Measurements from ENCODE around the gene ADCY5.

The ADCY5 gene

DNA sequence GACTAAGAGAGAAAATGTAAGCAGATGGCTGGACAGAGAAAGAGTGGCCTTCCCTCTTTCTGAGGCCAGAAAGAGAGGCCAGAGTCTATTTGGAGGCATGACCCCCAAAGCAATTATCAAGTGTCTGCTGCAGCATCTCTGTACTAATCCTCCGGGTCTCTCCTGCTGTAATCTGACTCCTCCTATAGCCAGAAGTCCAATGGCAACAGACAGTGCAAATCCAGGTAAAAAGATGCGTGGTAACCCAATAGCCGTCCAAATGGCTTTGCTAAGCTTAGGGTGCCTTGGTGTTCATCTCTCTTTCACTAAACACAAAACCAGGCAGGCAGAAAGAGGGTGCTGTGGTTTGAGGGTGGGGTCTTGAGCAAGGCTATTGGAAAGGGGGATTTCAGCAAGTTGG, 91.6 kb downstream of the ADCY5 start:
- DNase-seq = no peak

DNA sequence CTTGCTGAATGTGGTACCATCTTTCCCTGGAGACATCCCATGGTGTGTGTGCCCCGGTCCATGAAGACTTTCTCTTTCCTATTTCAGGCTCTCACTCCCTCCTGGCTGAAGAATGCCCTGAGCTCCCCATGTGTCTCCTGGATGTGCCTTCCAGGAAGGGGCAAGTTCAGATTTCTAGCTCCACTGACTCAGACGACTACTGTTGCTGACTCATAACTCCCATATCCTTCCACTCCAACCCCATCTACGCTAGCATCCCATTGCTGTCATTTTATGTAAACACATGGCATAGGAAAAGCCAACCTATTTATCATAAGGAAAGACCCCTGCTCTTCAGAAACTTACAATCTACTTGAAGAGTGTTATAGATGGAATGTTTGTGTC, 95.0 kb downstream of the ADCY5 start:
- peak; percentile 57 for DNase-seq

DNA sequence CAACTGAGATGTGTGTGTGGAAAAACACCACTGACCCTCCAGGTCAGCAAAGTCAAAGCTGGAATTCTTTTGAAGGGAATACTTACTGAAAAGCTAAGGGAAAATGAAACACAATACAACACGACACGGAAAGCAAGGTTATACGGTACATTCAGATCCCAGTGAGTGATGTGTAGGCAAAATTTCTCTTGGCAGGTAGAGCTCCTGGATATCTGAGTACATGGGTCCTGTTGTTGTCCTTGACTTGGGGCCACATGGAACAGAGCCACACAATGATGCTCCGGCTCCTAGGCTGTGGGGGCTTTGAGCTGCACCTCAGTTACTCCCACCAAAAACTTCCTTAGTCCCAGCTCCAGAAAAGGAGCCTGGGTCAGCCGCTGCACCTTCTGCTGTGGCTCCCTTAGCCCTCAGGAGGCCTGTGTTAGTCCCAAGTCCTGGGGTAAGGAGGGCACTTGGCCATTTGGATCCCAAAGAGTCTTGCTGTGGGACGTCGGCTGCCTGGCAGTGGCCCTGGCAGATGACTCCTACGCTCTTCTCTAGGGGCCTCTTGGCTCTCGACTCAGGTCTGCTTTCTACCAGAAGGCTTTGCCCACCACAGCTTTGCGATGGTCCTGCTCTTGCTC, 95.6 kb downstream of the ADCY5 start:
- no peak for DNase-seq

DNA sequence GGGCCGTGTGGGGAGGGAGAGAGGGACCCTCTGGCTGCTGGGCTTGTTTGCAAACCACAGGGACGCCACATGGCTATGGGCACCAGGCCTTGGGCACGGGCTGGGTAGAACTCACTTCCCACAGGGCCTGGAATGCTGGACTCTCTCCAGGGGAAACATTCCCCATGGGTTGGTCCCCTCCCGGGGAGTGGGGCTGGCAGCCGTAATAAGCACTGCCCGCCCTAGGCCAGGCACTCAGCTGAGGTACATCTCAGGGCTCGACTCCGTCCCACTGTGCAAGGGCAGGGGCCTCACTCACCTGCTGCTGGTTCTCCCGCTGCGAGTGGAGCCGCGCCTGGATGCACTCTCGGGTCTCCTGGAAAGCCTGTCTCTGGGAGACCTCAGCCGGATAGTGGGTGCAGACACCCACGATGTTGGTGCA, 96.7 kb downstream of the ADCY5 start:
- no peak for DNase-seq

DNA sequence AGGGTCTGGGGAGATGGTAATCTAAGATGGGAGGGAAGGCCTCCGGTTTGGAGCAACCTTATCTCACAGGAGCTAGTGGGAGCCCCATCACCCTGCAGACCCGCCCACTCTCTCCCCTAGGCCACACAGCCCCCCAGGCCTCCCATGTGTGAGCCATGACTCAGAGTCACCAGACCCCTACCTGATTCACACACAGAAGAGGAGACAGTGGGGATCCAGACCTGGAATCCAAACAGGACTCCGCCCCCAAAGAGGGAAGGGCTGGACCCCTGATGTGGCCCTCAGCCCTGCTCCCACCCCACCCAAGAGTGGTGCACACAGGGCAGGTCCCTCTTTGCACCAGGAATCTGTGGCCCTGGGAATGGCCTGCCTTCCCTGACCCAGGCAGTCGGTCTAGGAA, 97.4 kb downstream of the ADCY5 start:
- no peak for DNase-seq

DNA sequence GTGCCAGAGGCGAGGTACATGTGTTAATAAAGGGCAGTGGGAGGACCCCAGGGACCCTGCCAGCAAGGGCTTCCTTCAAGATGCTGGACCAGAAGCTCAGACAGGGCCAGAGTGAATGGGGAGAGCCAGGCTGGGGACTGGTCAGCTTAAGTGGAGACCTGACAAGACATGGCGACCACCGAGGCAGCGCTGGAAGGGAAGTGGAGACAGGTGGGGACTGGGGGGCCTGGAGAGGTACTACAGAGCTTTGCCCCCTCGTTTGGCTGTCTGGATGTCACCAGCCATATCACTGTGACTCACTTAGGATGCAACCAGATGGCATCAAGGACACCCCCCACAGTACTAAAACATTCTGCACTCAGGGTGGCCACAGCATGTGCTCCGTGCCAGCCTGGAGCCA, 97.9 kb downstream of the ADCY5 start:
- no peak for DNase-seq

DNA sequence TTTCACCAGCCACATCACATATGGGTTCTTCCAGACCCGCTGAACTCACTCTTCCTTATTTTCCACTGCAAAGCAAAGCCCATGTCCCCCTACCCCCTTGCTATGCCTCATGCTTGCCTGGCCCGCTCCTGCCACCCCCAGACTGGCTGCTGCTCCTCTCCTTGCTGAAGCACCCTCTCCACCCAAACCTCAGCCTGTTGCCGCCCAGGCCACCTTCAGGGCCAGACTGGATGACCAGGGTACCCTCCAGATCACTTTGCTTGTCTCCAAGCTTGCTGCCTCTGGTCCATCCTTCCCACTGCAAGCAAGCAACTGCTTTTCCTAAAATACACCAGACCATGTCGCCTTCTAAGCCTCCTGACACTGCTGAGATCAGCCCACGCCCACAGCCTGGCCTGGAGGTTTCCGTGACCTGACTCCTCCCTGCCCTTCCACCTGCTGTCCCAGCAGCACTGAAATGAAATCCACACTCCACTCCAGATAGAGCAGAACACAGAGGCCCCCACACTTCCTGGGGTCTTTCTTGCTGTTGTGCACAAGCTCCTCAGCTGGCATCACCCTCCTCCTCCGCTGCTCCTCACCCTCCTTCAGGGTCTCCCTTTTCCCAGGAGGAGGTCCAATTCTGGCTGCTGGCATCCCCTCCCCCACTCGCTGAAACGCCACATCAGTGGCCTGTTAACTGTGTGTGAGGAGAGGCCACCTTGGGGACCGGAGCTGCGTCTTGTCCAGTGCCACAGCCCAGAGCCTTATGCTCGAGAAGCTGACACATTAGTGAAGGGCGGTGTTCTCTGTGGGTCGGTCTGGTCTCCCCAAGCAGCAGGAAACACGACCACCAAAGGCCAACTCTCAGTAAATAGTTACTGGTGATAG, 99.1 kb downstream of the ADCY5 start:
- no peak for DNase-seq

DNA sequence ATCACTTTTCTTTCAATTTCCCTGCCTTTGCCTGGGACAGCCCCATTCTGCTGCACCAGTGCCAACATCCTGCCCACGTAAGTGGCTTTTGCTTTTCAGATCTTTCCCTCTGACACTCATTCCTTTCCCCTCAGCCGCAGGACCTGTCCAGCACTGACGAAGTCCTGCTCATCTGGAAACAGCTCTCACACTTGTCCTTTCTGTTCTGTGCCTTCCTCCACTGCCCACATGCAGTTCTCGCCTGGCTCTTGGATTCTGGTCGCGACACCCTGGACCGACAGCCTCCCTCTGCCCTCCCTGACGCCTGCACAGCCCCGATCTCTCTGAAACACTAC, 99.7 kb downstream of the ADCY5 start:
- DNase-seq = no peak

DNA sequence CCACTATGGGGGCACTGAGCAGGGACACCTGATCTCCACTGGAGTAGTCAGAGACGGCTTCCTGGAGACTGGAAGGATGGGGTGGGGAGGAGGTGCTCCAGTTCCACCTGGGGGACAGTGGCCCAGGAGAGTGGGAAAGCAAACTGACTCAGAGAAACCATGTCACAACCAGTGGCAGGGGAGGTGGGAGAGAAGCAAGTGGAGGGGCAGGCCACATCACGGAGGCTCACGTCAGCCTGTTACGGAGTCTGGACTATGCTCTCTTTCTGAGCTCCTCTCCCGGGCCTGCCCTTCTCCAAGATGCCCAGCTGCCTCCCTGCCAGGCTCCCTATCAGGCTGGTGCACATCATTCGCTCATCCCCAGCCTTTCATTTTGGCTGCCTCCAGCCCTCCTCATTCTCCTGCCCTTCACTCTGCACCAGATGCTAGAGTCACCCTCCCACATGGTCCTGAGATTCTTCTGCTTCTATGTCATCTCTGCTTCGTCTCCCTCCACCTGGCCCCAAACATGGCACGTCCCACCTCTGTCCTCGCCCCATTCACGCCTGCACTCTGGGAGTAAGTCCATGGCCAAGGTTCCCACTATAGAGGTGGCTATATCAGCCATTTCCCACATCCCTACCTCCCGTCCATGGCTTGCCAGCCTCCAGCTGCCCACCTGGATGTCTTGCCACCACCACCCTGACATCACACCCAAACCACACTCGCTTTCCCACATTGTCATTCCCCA, 100.3 kb downstream of the ADCY5 start:
- DNase-seq = no peak

DNA sequence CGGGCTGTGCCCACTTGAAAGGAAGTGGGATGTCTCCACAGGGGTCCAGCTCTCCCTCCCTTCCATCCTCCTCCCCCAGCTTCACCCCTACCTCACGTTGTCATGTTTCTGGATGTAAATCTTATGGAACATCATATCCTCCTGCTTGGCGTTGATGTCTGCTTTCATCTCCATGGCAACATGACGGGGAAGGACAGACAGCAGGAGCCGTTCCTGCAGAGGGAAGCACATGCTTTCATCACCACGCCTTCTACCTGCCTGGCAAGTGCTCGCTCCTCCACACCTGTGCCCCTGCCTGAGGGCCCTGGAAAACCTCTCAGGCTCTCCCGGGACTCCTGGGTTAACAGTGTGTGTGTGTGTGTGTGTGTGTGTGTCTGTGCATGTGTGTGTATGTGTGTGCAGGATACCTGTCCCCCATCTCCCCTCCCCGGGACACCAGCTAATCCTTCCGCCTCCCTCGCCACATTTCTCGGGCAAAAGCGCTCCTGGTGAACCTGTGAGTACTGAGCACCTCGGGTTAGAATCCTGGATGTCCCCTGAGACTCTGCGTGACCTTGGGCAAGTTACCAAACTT, 101.1 kb downstream of the ADCY5 start:
- DNase-seq = no peak

DNA sequence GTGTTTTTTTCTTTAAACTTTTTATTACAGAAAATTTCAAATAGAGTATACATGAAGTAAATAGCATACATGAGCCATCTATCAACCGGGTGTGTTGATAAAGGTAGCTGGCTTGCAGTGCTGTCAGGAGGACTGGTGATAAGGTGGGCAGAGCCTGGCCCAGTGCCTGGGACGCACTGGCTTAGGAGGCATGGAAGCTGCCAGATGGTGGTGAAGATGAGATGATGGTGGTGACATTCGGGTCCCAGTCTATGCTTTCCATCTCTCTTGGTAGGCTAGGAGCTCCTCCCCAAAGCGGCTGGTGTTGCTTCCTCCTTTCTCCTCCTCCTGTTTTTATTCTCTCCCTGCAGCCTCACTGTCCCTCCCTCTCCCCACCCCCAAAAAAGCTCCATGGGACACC, 101.7 kb downstream of the ADCY5 start:
- DNase-seq = no peak

DNA sequence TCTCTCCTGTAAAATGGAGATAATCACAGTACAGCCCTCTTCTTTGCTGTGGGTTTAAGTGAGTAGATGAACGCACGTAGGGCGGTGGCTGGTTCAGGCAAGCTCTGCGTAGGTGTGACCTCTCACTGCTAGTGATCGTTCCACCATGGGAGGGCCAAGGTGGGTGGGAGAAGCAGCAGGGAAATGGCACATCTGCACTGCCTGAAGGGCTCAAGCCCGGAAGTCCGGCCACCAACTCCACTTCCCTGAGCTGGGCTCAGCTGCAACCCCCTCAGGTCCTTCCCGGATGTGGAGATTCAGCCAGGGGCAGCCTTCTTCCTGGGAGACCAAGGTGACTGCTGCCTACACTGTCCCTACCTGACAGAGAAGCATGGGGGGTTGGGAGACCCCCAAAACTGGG, 102.9 kb downstream of the ADCY5 start:
- no peak for DNase-seq

DNA sequence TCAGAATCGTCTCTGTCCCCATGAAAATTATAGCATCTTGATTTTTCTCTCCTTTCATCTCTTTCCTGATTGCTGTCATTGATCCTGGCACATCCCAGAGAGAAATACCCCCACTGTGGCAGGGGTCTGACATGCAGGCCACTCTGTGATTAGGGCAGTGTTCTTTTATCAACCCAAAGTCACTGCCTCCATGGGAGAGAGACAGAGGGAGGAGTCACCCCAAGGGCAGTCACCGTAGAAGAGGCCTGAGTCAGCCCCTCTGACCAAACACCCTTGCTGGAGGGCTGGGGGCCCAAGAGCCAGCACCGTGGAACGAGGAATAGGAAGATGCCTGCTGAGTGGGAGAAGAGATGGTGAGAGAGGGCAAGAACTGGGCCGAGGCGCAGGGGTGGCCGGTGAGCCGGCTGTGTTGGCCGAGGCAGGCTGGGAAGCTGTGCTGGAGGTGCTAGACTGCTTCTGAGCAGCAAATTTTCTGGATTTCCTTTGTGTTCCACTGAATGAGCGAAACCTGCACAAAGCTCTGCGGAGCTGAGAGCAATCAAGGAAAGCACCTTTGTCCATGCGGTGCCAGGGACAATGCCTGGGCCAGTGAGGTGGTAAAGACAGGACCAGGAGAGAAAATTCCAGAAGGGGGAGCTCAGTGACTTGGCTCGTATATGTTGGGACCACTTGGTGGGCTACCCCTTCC, 103.8 kb downstream of the ADCY5 start:
- no peak for DNase-seq

DNA sequence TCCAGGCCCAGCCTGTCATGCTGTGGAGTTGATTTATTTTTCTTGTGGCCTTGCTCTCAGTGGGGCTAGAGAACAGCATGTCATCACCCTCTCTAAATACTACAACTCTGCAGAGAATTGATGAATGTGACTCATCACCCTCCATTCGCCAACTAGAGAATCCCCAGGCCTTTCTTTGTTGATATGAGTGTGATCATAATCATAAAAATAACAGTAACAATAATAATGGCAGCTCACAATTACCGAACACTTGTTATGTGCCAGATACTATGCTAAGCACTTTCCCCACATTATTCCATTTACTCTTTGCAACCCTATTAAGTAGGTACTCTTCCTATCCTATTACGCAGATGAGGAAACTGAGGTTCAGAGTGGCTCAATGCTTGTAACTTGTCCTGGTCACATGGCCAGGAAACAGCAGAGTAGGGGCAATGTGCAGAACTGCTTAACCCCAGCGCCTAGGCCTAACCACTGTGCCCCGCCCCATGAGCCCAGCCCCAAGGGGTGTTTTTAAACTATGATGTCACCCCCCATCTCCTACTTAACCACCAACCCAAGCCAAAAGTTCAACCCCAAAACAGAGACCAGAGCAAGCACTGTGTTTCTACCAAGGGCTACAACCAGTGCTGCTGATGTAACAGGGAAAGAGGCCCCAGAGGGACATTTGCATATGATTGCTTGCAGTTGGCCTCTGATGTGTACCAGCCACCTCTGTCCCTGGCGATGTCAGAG, 104.5 kb downstream of the ADCY5 start:
- peak; percentile 86 for DNase-seq

DNA sequence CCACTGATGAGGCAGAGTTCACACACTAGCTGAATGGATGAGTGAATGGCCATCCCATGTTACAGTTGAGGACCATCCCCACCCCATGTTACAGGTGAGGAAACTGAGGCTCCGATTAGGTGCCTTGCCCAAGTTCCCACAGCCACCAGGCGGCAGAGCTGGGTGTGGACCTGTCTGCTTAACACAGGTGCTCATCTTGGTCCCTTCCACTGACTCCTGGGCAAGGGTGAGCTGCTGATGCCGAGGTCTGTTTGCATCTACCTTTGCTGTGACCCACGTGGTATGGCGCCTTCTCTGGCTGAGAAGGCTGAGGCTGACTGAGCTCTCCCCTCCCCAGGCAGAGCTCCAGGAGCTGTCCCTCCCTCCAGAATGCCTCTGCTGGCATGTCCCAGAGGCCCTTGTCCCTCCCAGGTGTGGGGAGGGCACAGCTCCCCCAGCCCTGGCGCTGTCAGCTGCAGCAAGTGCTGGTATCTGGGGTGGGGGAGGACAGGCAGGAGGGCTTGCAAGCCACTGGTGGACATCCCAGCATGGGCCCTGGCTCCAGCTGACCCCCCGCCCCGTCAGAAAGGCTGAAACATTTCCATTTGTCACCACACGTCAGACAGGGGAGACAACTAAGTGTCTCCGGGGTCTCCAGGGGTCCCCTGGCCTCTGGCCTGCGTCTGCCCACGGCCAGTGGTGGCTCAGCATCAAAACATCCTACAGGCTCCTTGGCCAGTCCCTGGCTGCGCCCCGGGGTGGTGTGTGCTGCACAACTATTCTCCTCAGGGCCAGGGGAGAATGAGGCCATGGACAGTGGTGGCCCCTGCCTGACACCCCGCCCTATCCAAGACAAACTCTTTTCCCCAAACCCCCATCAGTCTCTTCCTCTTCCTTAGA, 105.4 kb downstream of the ADCY5 start:
- DNase-seq = no peak

DNA sequence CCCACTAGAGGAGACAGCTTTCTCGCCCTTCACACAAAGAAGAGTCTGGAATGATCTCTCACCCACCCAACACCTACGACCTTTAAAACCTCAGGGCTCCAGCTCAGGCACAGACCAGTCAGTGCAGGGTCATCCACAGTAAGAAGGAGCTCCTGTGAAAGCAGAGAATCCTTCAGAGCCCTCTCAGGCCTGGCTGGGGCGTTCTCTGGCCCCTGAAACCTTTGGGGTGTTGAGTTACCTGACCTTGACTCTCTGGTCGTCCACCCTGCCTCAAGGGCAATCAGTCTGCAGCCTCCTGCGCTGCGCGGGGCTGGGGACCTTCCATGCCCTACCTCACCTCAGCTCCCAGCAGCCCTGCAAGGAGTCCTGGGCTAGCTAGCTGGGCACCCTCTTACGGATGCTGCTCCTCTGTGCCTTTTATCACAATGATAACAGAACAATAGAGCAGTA, 106.2 kb downstream of the ADCY5 start:
- DNase-seq = no peak

DNA sequence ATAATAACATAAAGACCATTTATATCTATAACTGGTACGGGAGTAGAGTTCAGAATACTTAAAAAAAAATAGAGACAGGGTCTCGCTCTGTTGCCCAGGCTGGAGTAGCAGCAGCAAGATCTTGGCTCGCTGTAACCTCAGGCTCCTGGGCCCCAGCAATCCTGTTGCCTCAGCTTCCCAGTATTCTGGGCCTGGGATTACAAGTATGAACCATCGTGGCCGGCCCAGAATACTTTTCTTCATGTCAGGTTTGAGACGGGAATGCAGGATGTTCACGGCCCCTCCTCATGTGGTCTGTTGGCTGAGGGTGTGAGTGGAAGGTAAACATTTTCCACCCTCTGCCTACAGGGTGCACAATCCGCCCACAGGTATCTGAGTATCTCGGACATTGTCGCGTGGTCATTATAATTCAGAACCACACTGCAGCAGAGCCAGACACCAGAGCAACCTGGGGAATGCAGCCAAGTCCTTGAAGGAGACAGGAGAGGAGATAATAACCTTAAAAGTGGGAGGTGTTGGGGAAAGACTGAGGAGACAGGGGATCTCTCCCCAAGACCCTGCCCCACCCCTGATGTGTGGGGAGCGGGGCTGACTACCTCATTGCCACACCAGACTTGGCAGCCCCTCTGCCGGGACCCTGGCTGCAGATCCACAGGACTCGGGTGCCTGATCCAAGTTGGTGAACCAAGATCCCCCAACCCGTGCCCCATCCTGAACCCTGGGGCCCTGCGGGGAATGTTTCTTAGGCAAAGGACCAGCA, 106.8 kb downstream of the ADCY5 start:
- no peak for DNase-seq

DNA sequence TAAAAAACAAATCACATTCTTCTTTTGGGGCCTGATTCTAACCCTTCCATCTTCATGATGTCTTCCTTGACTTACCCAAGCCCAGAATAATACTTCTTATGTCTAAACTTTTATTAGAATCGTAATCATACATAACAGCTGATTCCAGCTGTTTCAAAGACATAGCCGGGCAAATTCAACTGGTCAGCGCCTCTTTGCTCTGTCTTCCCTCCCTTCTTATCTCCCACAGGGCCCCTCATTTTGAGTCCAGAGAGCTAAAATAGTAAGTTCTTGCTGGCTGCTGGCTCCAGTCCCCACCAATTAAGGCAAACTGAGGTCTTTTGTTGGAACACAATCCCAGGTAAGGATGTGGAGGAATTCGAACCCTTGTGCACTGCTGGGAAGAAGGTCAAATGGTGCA, 108.6 kb downstream of the ADCY5 start:
- no peak for DNase-seq

DNA sequence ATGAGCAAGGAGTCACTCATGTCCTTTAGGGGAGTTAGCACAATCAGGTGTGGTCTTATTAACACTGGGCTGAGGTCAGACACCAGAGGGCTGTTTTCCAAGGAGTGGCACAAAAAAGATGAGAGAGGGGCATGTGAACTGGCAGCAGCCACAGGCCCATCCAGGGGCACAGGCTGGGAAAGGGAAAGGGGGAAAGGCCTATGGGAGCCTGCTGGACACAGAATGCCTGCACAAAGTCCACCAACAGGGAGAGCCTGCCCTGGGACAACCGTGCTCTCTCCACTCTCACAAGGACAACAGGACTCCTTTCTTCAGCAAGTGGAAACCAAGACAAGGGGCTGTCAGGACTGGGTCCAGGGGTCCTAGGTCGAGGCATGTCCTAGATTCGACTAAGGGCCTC, 109.6 kb downstream of the ADCY5 start:
- DNase-seq = no peak

DNA sequence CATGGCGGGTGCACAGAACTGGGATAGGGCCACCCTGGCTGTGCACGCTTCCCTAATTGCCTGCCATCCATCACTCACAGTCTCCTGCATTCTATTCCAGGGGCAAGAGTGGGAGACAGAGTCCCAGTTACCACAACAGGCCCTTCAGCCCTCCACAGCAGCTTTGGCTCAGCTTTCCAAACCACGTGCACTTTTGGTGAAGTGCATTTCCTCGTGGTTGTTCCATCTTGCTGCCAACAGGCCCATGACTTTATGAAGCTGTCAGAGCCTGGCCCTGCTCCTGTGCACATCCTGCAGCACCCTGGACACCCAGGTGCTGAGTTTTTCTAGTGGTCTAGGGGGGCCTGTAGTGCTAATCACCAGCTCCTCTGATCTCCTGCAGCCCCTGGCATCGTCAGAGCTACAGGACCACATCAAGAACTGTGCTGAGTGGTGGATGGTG, 110.2 kb downstream of the ADCY5 start:
- no peak for DNase-seq
